ENCODE data around the gene EDC4.
"Not testable (repeated sequence)": the region's sequence is repeated elsewhere in the genome, so short reads cannot be mapped to it uniquely, and the experiment has no call there.

The EDC4 gene

DNA sequence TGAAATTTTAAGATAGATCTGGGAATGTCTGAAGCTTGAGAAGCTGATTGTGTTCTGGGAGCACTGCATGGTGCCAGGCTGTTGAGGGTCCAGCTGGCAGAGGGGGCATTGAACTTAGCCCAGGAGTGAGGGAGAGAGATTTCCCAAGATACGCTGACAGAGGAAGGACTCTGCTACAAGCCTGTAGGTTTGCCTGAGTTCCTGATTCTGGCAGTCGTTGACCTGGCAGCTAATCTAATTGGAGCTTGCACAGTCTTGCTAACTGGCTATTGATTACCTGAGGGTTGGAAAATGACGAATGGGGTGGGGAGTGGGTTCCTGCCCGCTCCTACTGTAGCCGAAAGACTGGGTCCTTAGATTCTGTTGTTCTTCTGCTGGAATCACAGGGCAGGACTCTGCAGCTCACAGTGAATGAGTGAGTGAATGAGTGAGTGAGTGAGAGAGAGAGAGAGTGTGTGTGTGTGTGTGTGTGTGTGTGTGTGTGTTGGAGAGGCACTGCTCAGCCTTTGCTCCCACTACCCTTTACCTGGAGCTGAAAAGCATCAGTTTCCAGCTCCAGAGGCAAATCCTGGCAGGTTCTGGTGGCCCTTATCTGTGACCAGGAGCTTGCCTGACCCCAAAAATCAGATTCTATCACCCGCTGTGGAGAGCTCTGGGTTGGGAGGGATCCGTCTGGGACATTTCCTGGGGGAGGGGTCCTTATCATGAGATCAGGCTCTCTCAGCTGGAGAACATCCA is 42.1 kb downstream of the EDC4 start:
- H3K4me3 ChIP-seq (ENCODE audit: low read depth, low read length) = no peak overlapping the region
- TF ChIP-seq CTCF (IDR thresholded peaks at IDR 0.05; ENCODE audit: low read depth, low read length) = no peak

DNA sequence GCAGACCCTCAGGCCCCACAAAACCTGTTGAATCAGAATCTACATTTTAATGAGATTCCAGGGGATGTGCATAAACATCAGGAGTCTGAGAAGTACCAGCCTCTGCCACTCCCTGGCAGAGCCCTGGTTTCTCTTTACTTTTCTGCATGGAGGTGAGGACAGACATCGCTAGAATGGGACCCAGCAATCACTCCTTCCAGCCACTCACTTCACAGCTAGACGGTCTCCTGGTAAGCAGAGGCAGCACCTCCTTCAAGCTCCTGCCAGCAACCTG is 42.6 kb downstream of the EDC4 start:
- H3K4me3 ChIP-seq (ENCODE audit: low read depth, low read length) = not testable (repeated sequence)

DNA sequence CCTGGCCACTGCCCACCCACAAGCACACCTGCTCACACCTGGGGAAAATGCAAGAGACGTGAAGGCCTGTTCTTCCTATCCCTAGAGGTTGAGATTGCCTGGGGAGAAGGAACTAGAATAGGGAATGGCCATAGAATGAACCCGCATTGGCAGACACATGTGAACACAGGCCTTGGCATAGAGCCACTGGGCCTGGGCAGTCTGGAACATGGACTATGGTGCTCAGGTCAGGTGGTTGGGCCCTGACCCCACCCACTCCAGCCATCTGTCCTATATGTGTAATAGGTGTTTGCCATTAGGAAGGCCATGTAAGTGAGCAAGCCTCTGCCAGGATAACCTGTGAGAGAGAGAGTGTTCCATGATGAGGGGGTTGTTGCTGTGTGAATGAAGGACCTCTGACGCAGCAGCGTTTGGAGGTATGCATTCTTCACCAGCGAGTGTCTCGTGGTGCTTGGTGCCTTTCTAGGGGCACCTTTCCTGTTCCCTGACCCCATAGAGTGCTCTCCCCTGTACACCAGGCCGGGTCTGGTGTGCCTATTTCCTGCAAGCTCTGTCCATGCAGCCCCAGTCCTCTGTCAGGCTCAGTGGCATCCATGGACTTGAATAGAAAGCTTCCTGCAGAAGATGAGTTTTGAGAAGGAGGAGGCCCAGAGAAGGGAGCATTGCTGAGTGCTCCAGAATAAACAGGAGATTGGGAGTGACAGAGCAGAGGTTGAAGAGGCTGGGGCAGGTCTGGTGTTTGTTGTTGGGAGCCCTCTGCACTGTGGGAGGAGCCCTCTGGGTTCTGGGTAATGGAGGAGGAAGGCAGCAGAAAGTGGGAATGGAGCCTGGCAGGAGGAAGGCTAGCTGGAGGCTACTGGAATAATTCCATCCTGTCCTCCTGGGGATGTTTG is 43.2 kb downstream of the EDC4 start:
- H3K4me3 ChIP-seq (ENCODE audit: low read depth, low read length) = no peak overlapping the region
- no peak for TF ChIP-seq CTCF (IDR thresholded peaks at IDR 0.05; ENCODE audit: low read depth, low read length)

GRCh38 chr16:67917140-67917851 is 44.4 kb downstream of the EDC4 start:
- no peak overlapping the region for H3K4me3 ChIP-seq (ENCODE audit: low read depth, low read length)
- no peak for TF ChIP-seq CTCF (IDR thresholded peaks at IDR 0.05; ENCODE audit: low read depth, low read length)

- TF ChIP-seq CTCF (IDR thresholded peaks at IDR 0.05; ENCODE audit: low read depth, low read length) = no peak
- no peak overlapping the region for H3K4me3 ChIP-seq (ENCODE audit: low read depth, low read length)
Measured at GRCh38 chr16:67917852-67918236, 45.0 kb downstream of the EDC4 start.

- H3K4me3 ChIP-seq (ENCODE audit: low read depth, low read length) = no peak overlapping the region
- no peak for TF ChIP-seq CTCF (IDR thresholded peaks at IDR 0.05; ENCODE audit: low read depth, low read length)
Measured at GRCh38 chr16:67919622-67920221, 46.9 kb downstream of the EDC4 start.

GRCh38 chr16:67922221-67922620 is 49.4 kb downstream of the EDC4 start:
- TF ChIP-seq CTCF (IDR thresholded peaks at IDR 0.05; ENCODE audit: low read depth, low read length) = no peak
- no peak overlapping the region for H3K4me3 ChIP-seq (ENCODE audit: low read depth, low read length)

Measured in WI38 (cell line).